Caco-2 (cell line): Measurements from ENCODE around the gene RAC3. TPM values are rescaled to one million over a fixed set of nuclear protein-coding genes. Genes with fewer than 3 reads are reported as not detected.

ENCODE experiments used
- BruUV-seq: library from RNA; stranded (reverse); fragments of 400-500 nt; replicated peaks from 2 replicates; lab custom pipeline; 2021; lab: Mats Ljungman, UMichigan
- CTCF ChIA-PET: fragments of 300-600 bp; sonication (Branson Sonifier 250); formaldehyde crosslinking; loops from one replicate; lab custom pipeline; 2022; ENCODE audit warnings: antibody characterized with exemption; lab: Charles Lee
- POLR2A ChIA-PET: fragments of 300-600 bp; sonication (Branson Sonifier 250); formaldehyde crosslinking; loops from one replicate; lab custom pipeline; 2022; ENCODE audit warnings: antibody characterized with exemption; lab: Charles Lee
- DNase-seq, 2 experiments: peaks; one replicate each; pipeline versions ENCODE4 v3.0.0 to v3.0.0-alpha.2; 2020 to 2022
- H3K27me3 ChIP-seq: replicated peaks from 2 replicates; pipeline ENCODE4 v1.6.0; 2011; ENCODE audit warnings: low read length; ENCODE audit not compliant: control insufficient read depth, insufficient read depth
- H3K36me3 ChIP-seq: 2 replicates; pipeline ENCODE4 v1.5.1; 2011; ENCODE audit warnings: low read length; ENCODE audit not compliant: control insufficient read depth, insufficient read depth
- H3K4me1 ChIP-seq: fragments of 250-450 bp; sonication (Bioruptor Pico); 2 replicates; pipeline ENCODE4 v1.5.1; 2020; ENCODE audit warnings: mild to moderate bottlenecking
- H3K4me3 ChIP-seq: 2 replicates; pipeline ENCODE4 v1.5.1; 2011; ENCODE audit warnings: low read depth, mild to moderate bottlenecking, control low read depth, low read length
- H3K9me3 ChIP-seq: fragments of 250-450 bp; sonication (Bioruptor Pico); 2 replicates; pipeline ENCODE4 v1.5.1; 2020; ENCODE audit warnings: mild to moderate bottlenecking, moderate library complexity
- H3K27ac Mint-ChIP-seq: one replicate; pipeline ENCODE4 v1.8.0; 2022; ENCODE audit warnings: mixed read lengths; ENCODE audit not compliant: unreplicated experiment
- H3K27me3 Mint-ChIP-seq: one replicate; pipeline ENCODE4 v1.8.0; 2022; ENCODE audit warnings: mixed read lengths; ENCODE audit not compliant: insufficient read depth, unreplicated experiment
- H3K36me3 Mint-ChIP-seq: one replicate; pipeline ENCODE4 v1.8.0; 2022; ENCODE audit warnings: mild to moderate bottlenecking, mixed read lengths; ENCODE audit not compliant: insufficient read depth, unreplicated experiment
- H3K4me1 Mint-ChIP-seq: one replicate; pipeline ENCODE4 v1.8.0; 2022; ENCODE audit warnings: low read depth, mixed read lengths; ENCODE audit not compliant: unreplicated experiment
- H3K4me3 Mint-ChIP-seq: one replicate; pipeline ENCODE4 v1.8.0; 2022; ENCODE audit warnings: mild to moderate bottlenecking, moderate library complexity, mixed read lengths; ENCODE audit not compliant: unreplicated experiment
- H3K9me3 Mint-ChIP-seq: one replicate; pipeline ENCODE4 v1.8.0; 2022; ENCODE audit warnings: mixed read lengths; ENCODE audit not compliant: unreplicated experiment
- CTCF ChIP-seq, 2 experiments: fragments of 200-600 bp in 1 of 2; IDR thresholded peaks; 1 replicate in 1 of 2; 2 replicates in 1 of 2; pipeline versions ENCODE4 v1.5.1 to v1.8.0; 2011 to 2022; ENCODE audit warnings: antibody characterized with exemption in 1 of 2, control low read depth in 1 of 2, inconsistent platforms in 1 of 2, low read depth in 1 of 2, low read length in 1 of 2, mild to moderate bottlenecking in 1 of 2, moderate library complexity in 1 of 2; ENCODE audit not compliant: insufficient read depth in 1 of 2, severe bottlenecking in 1 of 2, unreplicated experiment in 1 of 2
- intact Hi-C: fragments of 100-400 bp; cut with micrococcal nuclease; formaldehyde crosslinking; loops from one replicate; pipeline ENCODE4 v1.10.0; 2022; ENCODE audit not compliant: unreplicated experiment
- total RNA-seq: library from RNA; stranded (reverse); gene quantifications from 2 replicates; pipeline ENCODE4 v1.2.3, GENCODE V29; 2022

Gene RAC3
- total RNA-seq, 1 experiment from 2014 or later, result 94.5 TPM

- no peaks in the 10 kb centered on the region for H3K27me3 Mint-ChIP-seq
- BruUV-seq, result no TSS peak
- H3K27ac Mint-ChIP-seq, result no peak overlapping the region
- no peak for TF ChIP-seq CTCF (IDR thresholded peaks at IDR 0.05; ENCODE audit: insufficient read depth in 1 of 2, low read depth in 1 of 2, low read length in 1 of 2, severe bottlenecking in 1 of 2, unreplicated experiment in 1 of 2)
- ChIA-PET POLR2A (no interaction called here), CTCF (interaction anchor here (1.1 to 1.4 kb wide), 3 partner anchors 11 to 42 kb away, joined by 3 to 4 read pairs (median 4); partner anchors contain the start of gene DCXR)
- no peaks in the 10 kb centered on the region for H3K9me3 Mint-ChIP-seq
- H3K4me1 Mint-ChIP-seq, result no peaks in the 10 kb centered on the region
- H3K36me3 ChIP-seq, result no peaks in the 10 kb centered on the region
- peaks cover 50% of the 10 kb centered on the region for H3K36me3 Mint-ChIP-seq
- no peak overlapping the region for H3K4me3 ChIP-seq
- no peaks in the 10 kb centered on the region for H3K9me3 ChIP-seq
- no peak overlapping the region for H3K4me3 Mint-ChIP-seq
- no peaks in the 10 kb centered on the region for H3K27me3 ChIP-seq
- intact Hi-C loops, result no loop called here
- H3K4me1 ChIP-seq, result no peaks in the 10 kb centered on the region
- no peak for DNase-seq
Measured at GRCh38 chr17:82072827-82073226, 41.3 kb downstream of the RAC3 start.

- H3K27ac Mint-ChIP-seq, result no peak overlapping the region
Measured at GRCh38 chr17:82073446-82073845, 42.0 kb downstream of the RAC3 start.

GRCh38 chr17:82076018-82076784 lies 44.7 kb downstream of the RAC3 start:
- Histone ChIP-seq H3K36me3 (no peaks in the 10 kb centered on the region), H3K4me1 (no peaks in the 10 kb centered on the region), H3K27me3 (no peaks in the 10 kb centered on the region), H3K4me3 (no peak overlapping the region), H3K9me3 (no peaks in the 10 kb centered on the region)
- BruUV-seq, result no TSS peak
- H3K4me1 Mint-ChIP-seq, result no peaks in the 10 kb centered on the region
- ChIA-PET POLR2A (interaction anchor here (1.1 kb wide), 1 partner anchor 28 kb away, joined by 3 read pairs; no protein-coding TSS in a partner anchor), CTCF (interaction anchor here (0.7 kb wide), 1 partner anchor 39 kb away, joined by 3 read pairs; the partner anchor contains the start of gene DCXR)
- intact Hi-C loops, result no loop called here
- H3K27ac Mint-ChIP-seq, result no peak overlapping the region
- H3K27me3 Mint-ChIP-seq, result no peaks in the 10 kb centered on the region
- H3K9me3 Mint-ChIP-seq, result no peaks in the 10 kb centered on the region
- TF ChIP-seq CTCF (IDR thresholded peaks at IDR 0.05; ENCODE audit: insufficient read depth in 1 of 2, low read depth in 1 of 2, low read length in 1 of 2, severe bottlenecking in 1 of 2, unreplicated experiment in 1 of 2), result no peak
- H3K36me3 Mint-ChIP-seq, result peaks cover 80% of the 10 kb centered on the region
- DNase-seq, result no peak
- no peak overlapping the region for H3K4me3 Mint-ChIP-seq

More at GRCh38 chr17:82073446-82073845, 42.0 kb downstream of the RAC3 start:
- Mint-ChIP-seq H3K36me3 (peaks cover 56% of the 10 kb centered on the region), H3K4me3 (no peak overlapping the region), H3K9me3 (no peaks in the 10 kb centered on the region), H3K27me3 (no peaks in the 10 kb centered on the region), H3K4me1 (no peaks in the 10 kb centered on the region)
- intact Hi-C loops, result no loop called here
- H3K4me3 ChIP-seq, result no peak overlapping the region
- no peaks in the 10 kb centered on the region for H3K9me3 ChIP-seq
- BruUV-seq, result no TSS peak
- H3K27me3 ChIP-seq, result no peaks in the 10 kb centered on the region
- POLR2A ChIA-PET, result no interaction called here
- TF ChIP-seq CTCF (IDR thresholded peaks at IDR 0.05; ENCODE audit: insufficient read depth in 1 of 2, low read depth in 1 of 2, low read length in 1 of 2, severe bottlenecking in 1 of 2, unreplicated experiment in 1 of 2), result no peak
- H3K36me3 ChIP-seq, result no peaks in the 10 kb centered on the region
- CTCF ChIA-PET, result interaction anchor here (1.1 to 1.4 kb wide), 3 partner anchors 12 to 43 kb away, joined by 3 to 4 read pairs (median 4); partner anchors contain the start of gene DCXR
- no peaks in the 10 kb centered on the region for H3K4me1 ChIP-seq
- DNase-seq, result no peak
